Mononuclear cell (primary cell): ENCODE data around the gene CREM. TPM values are rescaled to one million over a fixed set of nuclear protein-coding genes. Genes with fewer than 3 reads are reported as not detected.
"Not testable (repeated sequence)": the region's sequence is repeated elsewhere in the genome, so short reads cannot be mapped to it uniquely, and the experiment has no call there.

Experiments used
- H3K27me3 ChIP-seq: 2 replicates; pipeline ENCODE4 v1.6.0; 2011; ENCODE audit warnings: low read length, control low read depth; ENCODE audit not compliant: insufficient read depth
- H3K4me1 ChIP-seq: 2 replicates; pipeline ENCODE4 v1.5.1; 2011; ENCODE audit warnings: mild to moderate bottlenecking, low read length, control low read depth; ENCODE audit not compliant: insufficient read depth
- H3K4me3 ChIP-seq: 2 replicates; pipeline ENCODE4 v1.5.1; 2011; ENCODE audit warnings: mild to moderate bottlenecking, low read length, moderate library complexity
- H3K9me3 ChIP-seq: 2 replicates; pipeline ENCODE4 v1.5.1; 2011; ENCODE audit warnings: low read depth, mild to moderate bottlenecking, control low read depth, low read length
- total RNA-seq: library from RNA; depleted of rRNA; stranded (reverse); fragments of >200 nt; gene quantifications from one replicate; pipeline ENCODE4 v1.2.3, GENCODE V29; 2012

Gene CREM
- total RNA-seq = 37.9 TPM

GRCh38 chr10:35126530-35127288, at the start of gene CREM:
TSS of gene CREM (plus strand) at chr10:35126846. CDS start at chr10:35137836, 10,990 bp downstream.
- no peaks in the 10 kb centered on the region for H3K9me3 ChIP-seq
- H3K4me3 ChIP-seq = peak within 1 kb of the TSS; percentile 86

DNA sequence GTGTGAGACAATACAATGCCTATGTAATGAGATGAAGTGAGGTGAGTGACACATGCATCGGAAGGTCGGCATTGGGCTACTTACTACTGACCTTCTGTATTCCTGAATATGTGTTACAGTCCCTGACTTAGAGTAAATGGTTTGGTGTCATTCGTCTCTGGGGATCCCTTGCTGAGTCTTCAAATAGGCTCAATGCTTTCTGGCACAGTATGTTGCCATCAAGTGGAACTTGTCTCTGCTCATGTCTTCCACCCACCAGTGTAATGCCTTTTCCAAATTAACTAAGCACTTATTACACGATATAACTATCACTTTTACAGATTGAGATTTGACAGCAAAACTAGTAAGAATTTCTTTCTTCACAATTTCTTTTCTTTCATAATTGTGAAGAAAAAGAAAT, 47.4 kb upstream of the CREM start:
- H3K9me3 ChIP-seq = no peaks in the 10 kb centered on the region
- H3K4me3 ChIP-seq = no peak overlapping the region
- no peaks in the 10 kb centered on the region for H3K27me3 ChIP-seq
- H3K4me1 ChIP-seq = no peaks in the 10 kb centered on the region

More at GRCh38 chr10:35126530-35127288, at the start of gene CREM:
- Histone ChIP-seq H3K27me3 (no peaks in the 10 kb centered on the region), H3K4me1 (peaks cover 17% of the 10 kb centered on the region)

DNA sequence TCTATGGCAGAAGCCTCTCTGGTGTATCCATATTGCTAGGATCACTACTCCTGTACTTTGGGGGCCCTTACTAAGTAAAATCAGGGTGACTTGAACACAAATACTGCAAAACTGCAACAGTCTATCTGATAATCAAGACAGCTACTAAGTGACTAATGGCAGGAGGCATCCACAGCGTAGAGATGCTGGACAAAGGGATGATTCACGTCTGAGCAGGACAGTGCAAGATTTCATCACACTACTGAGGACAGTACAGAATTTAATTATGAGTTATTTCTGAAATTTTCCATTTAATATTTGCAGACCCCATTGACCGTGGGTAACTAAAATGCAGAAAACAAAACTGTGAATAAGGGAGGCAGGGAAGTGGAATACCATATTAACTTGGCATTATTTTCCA, 46.9 kb upstream of the CREM start:
- Histone ChIP-seq H3K4me3 (no peak overlapping the region), H3K27me3 (no peaks in the 10 kb centered on the region), H3K9me3 (no peaks in the 10 kb centered on the region), H3K4me1 (no peaks in the 10 kb centered on the region)

GRCh38 chr10:35080261-35080660, 46.4 kb upstream of the CREM start:
- not testable (repeated sequence) for H3K4me1 ChIP-seq, H3K4me3 ChIP-seq, H3K9me3 ChIP-seq, H3K27me3 ChIP-seq

DNA sequence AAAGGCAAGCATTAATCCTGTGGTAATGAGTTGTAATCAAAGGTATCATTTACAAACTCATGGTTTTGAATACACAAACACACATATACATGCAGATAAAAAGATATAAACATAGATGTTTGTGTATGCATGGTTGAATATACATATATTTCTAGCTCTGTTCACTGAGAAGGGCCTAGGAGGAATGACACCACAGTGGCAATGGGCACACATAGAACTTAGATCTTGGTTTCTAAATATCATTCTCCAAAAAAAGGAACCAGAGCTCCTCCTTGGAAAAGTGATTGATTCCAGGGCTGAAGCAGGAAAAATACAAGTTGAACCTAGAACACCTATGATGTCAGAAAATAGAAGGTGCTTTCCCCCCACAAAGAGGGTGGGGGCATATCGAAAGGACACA, 43.4 kb upstream of the CREM start:
- peaks cover 14% of the 10 kb centered on the region for H3K4me1 ChIP-seq
- H3K9me3 ChIP-seq = no peaks in the 10 kb centered on the region
- H3K27me3 ChIP-seq = no peaks in the 10 kb centered on the region
- H3K4me3 ChIP-seq = no peak overlapping the region

DNA sequence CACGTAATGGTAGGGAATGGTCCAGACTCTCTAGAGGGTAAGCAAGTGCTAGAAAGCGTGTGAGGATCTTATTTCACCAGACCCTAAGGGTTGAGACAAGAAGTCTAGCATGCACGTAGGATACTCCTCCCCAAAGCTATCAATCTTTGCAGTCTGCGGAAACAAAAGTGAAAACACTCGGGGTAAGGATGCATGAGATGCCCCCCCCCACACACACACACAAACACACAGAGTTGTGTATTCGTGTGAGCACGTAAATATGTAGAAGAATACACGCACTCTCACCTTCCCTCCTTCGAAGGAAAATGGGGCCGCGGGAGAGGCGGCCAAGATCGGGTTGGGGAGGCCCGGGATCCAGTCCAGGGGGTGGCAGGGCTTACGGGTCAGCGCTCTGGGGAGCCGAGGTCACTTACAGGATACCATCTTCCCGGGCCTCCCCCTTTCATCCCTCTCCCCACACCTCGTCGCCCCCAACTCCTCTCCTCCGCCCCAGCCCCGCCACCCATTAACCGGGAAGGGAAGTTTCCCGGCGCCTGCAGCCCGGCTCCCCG, 37.0 kb upstream of the CREM start:
- Histone ChIP-seq H3K27me3 (peaks cover 2% of the 10 kb centered on the region), H3K9me3 (no peaks in the 10 kb centered on the region), H3K4me1 (peaks cover 40% of the 10 kb centered on the region), H3K4me3 (peak overlapping the region; percentile 87)

GRCh38 chr10:35090162-35090954, 36.3 kb upstream of the CREM start, which contains the start of gene CUL2:
TSS of gene CUL2 (minus strand) at chr10:35090341. CDS start at chr10:35071317, 19,024 bp downstream.
- H3K4me3 ChIP-seq = peak within 1 kb of the TSS; percentile 87
- peaks cover 3% of the 10 kb centered on the region for H3K27me3 ChIP-seq
- H3K4me1 ChIP-seq = peaks cover 40% of the 10 kb centered on the region
- no peaks in the 10 kb centered on the region for H3K9me3 ChIP-seq

DNA sequence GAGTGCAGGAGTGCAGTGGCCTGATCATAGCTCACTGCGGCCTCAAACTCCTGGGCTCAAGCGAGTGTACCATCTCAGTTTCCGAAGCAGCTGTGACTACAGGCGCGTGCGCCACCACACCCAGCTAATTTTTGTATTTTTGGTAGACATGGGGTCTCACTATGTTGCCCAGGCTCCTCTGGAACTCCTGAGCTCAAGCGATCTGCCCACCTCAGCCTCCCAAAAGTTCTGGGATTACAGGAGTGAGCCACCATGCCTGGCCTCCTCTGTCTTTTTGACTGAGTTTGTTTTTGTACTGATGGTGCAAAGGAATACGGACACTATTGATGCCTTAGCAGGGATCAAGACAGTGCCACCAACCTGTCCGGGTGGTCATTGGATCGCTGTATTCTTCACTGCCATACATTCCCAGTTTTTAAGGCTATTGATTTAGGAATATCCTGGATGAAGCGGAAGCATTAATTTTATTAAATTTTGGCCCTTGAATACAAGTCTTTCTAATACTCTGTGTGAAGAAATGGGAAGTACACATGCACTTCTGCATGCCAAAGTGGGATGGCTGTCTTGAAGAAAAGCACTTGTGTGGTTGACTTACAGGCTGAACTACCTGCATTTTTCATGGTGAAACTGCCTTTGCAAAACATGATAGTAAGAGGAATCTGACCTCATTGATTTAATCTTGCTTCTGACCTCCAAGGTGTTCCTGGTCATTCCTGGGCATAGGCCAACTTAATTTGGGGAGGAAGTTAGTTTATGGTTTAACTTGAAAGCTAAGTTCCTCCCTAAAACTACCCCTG, 34.5 kb upstream of the CREM start:
- Histone ChIP-seq H3K27me3 (peaks cover 5% of the 10 kb centered on the region), H3K4me1 (peaks cover 37% of the 10 kb centered on the region), H3K4me3 (no peak overlapping the region), H3K9me3 (no peaks in the 10 kb centered on the region)

DNA sequence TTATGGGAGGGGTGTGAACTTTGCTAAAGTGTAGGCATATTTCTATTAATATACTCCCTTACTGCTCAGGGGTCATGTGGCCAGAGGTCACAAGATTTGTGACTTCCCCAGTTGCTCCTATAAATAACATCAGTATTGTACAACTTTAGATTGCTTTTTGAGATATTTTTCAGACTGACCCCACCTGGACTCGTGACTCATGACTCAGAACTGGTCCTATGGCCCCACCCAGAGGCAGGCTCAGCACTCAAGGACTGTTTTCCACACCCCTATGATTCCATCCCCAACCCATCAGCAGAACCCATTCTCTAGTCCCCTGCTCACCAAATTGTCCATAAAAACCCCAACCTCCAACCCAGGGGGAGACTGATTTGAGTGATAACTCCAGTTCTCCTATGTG, 33.8 kb upstream of the CREM start:
- no peaks in the 10 kb centered on the region for H3K9me3 ChIP-seq
- peaks cover 31% of the 10 kb centered on the region for H3K4me1 ChIP-seq
- peaks cover 8% of the 10 kb centered on the region for H3K27me3 ChIP-seq
- no peak overlapping the region for H3K4me3 ChIP-seq

- Histone ChIP-seq H3K27me3 (peaks cover 8% of the 10 kb centered on the region), H3K9me3 (no peaks in the 10 kb centered on the region), H3K4me3 (no peak overlapping the region), H3K4me1 (peaks cover 5% of the 10 kb centered on the region)
Observed at GRCh38 chr10:35096312-35096711, 30.3 kb upstream of the CREM start.

GRCh38 chr10:35097510-35097909, 29.1 kb upstream of the CREM start:
- Histone ChIP-seq H3K9me3 (no peaks in the 10 kb centered on the region), H3K4me3 (no peak overlapping the region), H3K27me3 (peaks cover 8% of the 10 kb centered on the region), H3K4me1 (peaks cover 5% of the 10 kb centered on the region)

DNA sequence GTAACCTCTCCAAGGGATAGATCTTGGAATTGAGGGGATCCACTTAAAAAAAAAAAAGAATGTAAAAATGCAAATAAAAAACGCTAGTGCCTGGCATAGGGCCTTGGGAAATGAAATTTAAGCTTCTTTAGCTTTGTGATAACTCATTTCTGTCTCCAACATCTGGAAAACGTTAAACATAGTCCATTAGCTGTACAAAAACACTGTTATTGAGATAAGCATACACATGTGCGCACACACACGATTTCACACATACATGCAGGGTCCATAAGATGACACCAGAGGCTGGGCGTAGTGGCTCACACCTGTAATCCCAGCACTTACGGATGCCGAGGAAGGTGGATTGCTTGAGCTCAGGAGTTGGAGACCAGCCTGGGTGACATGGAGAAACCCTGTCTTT, 22.8 kb upstream of the CREM start:
- Histone ChIP-seq H3K4me3 (no peak overlapping the region), H3K4me1 (no peaks in the 10 kb centered on the region), H3K27me3 (no peaks in the 10 kb centered on the region), H3K9me3 (no peaks in the 10 kb centered on the region)

GRCh38 chr10:35112571-35112970, 14.1 kb upstream of the CREM start:
- Histone ChIP-seq H3K27me3 (no peaks in the 10 kb centered on the region), H3K9me3 (no peaks in the 10 kb centered on the region), H3K4me3 (no peak overlapping the region), H3K4me1 (no peaks in the 10 kb centered on the region)

GRCh38 chr10:35119378-35119777, 7.3 kb upstream of the CREM start:
- Histone ChIP-seq H3K27me3 (no peaks in the 10 kb centered on the region), H3K4me3 (no peak overlapping the region), H3K4me1 (no peaks in the 10 kb centered on the region), H3K9me3 (no peaks in the 10 kb centered on the region)

GRCh38 chr10:35124540-35124939, 2.1 kb upstream of the CREM start:
- no peaks in the 10 kb centered on the region for H3K27me3 ChIP-seq
- H3K9me3 ChIP-seq = no peaks in the 10 kb centered on the region
- H3K4me3 ChIP-seq = no peak overlapping the region
- peaks cover 17% of the 10 kb centered on the region for H3K4me1 ChIP-seq
